K562 (cell line): ENCODE measurements around the gene DNAJB14. TPM values are rescaled to one million over a fixed set of nuclear protein-coding genes. Genes with fewer than 3 reads are reported as not detected.

Experiments
- ATAC-seq: fragments of 200-7000 bp; cut with Tn5 transposase; 3 replicates; pipeline ENCODE4 v1.9.1; 2020; ENCODE audit warnings: moderate library complexity
- BruUV-seq: library from RNA; stranded (reverse); fragments of 400-500 nt; replicated peaks from 2 replicates; lab custom pipeline; 2021; lab: Mats Ljungman, UMichigan
- CTCF ChIA-PET: fragments of 300-600 bp; formaldehyde crosslinking; extraction: SDS; loops from one replicate; lab custom pipeline; 2021; ENCODE audit warnings: low intra/inter-chr PET ratio; lab: Yijun Ruan, JAX
- POLR2A ChIA-PET: fragments of 300-600, 350-650 bp; sonication (Branson Sonifier 250); formaldehyde crosslinking; extraction: SDS; loops from one replicate; lab custom pipeline; 2021; ENCODE audit warnings: antibody characterized with exemption, inconsistent platforms; lab: Yijun Ruan, JAX
- DNase-seq, 4 experiments: peaks; one replicate each; pipeline versions ENCODE4 v3.0.0 to v3.0.0-alpha.2; 2011 to 2018; ENCODE audit warnings: low spot score in 3 of 4, mixed read lengths in 3 of 4; ENCODE audit errors: extremely low read depth in 1 of 4
- FAIRE-seq: peaks from 2 replicates; lab custom pipeline; 2011; peaks lifted over from hg19 to GRCh38; lab: Jason Lieb, UNC
- H2AFZ ChIP-seq: 2 replicates; pipeline ENCODE4 v1.6.0; 2011; ENCODE audit warnings: low read depth, low read length, control low read depth, inconsistent platforms
- H3K27ac ChIP-seq: fragments of 200-600 bp; 3 replicates; pipeline ENCODE4 v1.8.0; 2011; ENCODE audit warnings: low read depth, mild to moderate bottlenecking, control low read depth, inconsistent platforms, low read length, moderate library complexity, mixed read lengths; ENCODE audit errors: extremely low read depth
- H3K27me3 ChIP-seq, 2 experiments: fragments of 300-600 bp in 1 of 2; 2 replicates in 1 of 2; 3 replicates in 1 of 2; pipeline versions ENCODE4 v1.6.0 to v1.8.0; 2011; ENCODE audit warnings: inconsistent platforms in 2 of 2, low read length in 2 of 2, mild to moderate bottlenecking in 1 of 2, mixed read lengths in 1 of 2, moderate library complexity in 1 of 2; ENCODE audit not compliant: control insufficient read depth in 2 of 2, insufficient read depth in 2 of 2
- H3K36me3 ChIP-seq: fragments of 300-600 bp; 3 replicates; pipeline ENCODE4 v1.8.0; 2011; ENCODE audit warnings: mild to moderate bottlenecking, low read length, inconsistent platforms; ENCODE audit not compliant: control insufficient read depth, insufficient read depth
- H3K4me1 ChIP-seq, 2 experiments: fragments of 200-600 bp in 1 of 2; replicated peaks in 1 of 2; 2 replicates in 1 of 2; 3 replicates in 1 of 2; pipeline versions ENCODE4 v1.5.1 to v1.8.0; 2011; ENCODE audit warnings: inconsistent platforms in 2 of 2, low read length in 2 of 2, mild to moderate bottlenecking in 1 of 2, mixed read lengths in 1 of 2, moderate library complexity in 1 of 2; ENCODE audit not compliant: control insufficient read depth in 2 of 2, insufficient read depth in 2 of 2
- H3K4me2 ChIP-seq: 2 replicates; pipeline ENCODE4 v1.6.1; 2011; ENCODE audit warnings: low read length, control low read depth, inconsistent platforms, mixed read lengths; ENCODE audit not compliant: insufficient read depth
- H3K4me3 ChIP-seq: fragments of 200-600 bp; sonication (generic), shearing (Covaris generic); 2 replicates; pipeline ENCODE4 v1.5.1; 2016; ENCODE audit warnings: control low read depth, inconsistent platforms
- H3K79me2 ChIP-seq: fragments of 200-600 bp; 3 replicates; pipeline ENCODE4 v1.8.0; 2011; ENCODE audit warnings: low read length, inconsistent platforms; ENCODE audit not compliant: control insufficient read depth, insufficient read depth
- H3K9ac ChIP-seq, 2 experiments: 2 replicates each; pipeline versions ENCODE4 v1.6.0 to v1.6.1; 2011; ENCODE audit warnings: low read depth in 2 of 2, low read length in 2 of 2, control low read depth in 1 of 2, inconsistent platforms in 1 of 2, mild to moderate bottlenecking in 1 of 2, mixed read lengths in 1 of 2; ENCODE audit not compliant: insufficient read depth in 1 of 2
- H3K9me1 ChIP-seq: one replicate; pipeline ENCODE4 v1.6.0; 2011; ENCODE audit warnings: inconsistent platforms, mild to moderate bottlenecking, low read length, moderate library complexity; ENCODE audit not compliant: control insufficient read depth, insufficient read depth
- H3K9me3 ChIP-seq: replicated peaks from 2 replicates; pipeline ENCODE4 v1.5.1; 2011; ENCODE audit warnings: low read depth, low read length, inconsistent platforms; ENCODE audit not compliant: control insufficient read depth, insufficient read depth
- H4K20me1 ChIP-seq: replicated peaks from 2 replicates; pipeline ENCODE4 v1.6.1; 2011; ENCODE audit warnings: low read length, inconsistent platforms, mixed read lengths; ENCODE audit not compliant: control insufficient read depth, insufficient read depth
- CEBPG ChIP-seq, 3 experiments: fragments of 200-800 bp in 1 of 3; sonication (Bioruptor generic) in 1 of 3; sonication (generic) in 1 of 3; formaldehyde crosslinking in 1 of 3; IDR thresholded peaks in 2 of 3; conservative IDR thresholded peaks in 1 of 3; 2 replicates each; pipeline versions ENCODE4 v1.6.1 to v1.8.0; 2016 to 2022; ENCODE audit warnings: missing compliant biosample characterization in 2 of 3, missing genetic modification characterization in 2 of 3, mild to moderate bottlenecking in 1 of 3, missing genetic modification reagents in 1 of 3
- NRF1 ChIP-seq, 2 experiments: fragments of 450-650 bp; IDR thresholded peaks in 1 of 2; conservative IDR thresholded peaks in 1 of 2; 2 replicates each; pipeline ENCODE4 v1.6.1; 2014; ENCODE audit warnings: mild to moderate bottlenecking in 2 of 2
- POLR2H ChIP-seq: IDR thresholded peaks from 2 replicates; pipeline ENCODE4 v1.6.1; 2016; ENCODE audit warnings: missing genetic modification characterization, low read depth, mild to moderate bottlenecking, control low read depth, missing compliant biosample characterization, moderate library complexity
- RBBP5 ChIP-seq: fragments of 200-600 bp; sonication (generic); IDR thresholded peaks from 2 replicates; pipeline ENCODE4 v1.6.1; 2012; ENCODE audit warnings: borderline replicate concordance, mild to moderate bottlenecking, low read length, control low read depth, inconsistent platforms; ENCODE audit not compliant: insufficient read depth, poor library complexity, severe bottlenecking
- TBL1XR1 ChIP-seq, 2 experiments: IDR thresholded peaks; 2 replicates each; pipeline ENCODE4 v1.6.1; 2012; ENCODE audit warnings: improper control_type of control experiment in 2 of 2, low read length in 2 of 2, mild to moderate bottlenecking in 1 of 2
- WGBS: fragments of 100-300 bp; shearing (Covaris generic); methylation state at CpG from one replicate; pipeline ENCODE4 v1.1.6; 2016; ENCODE audit warnings: low coverage, mixed read lengths; ENCODE audit not compliant: insufficient coverage; ENCODE audit errors: missing lambda C conversion rate; 5-methylcytosine and 5-hydroxymethylcytosine counted together
- in situ Hi-C: fragments of 300-500 bp; cut with MboI; formaldehyde crosslinking; loops from 4 replicates; pipeline ENCODE4 v1.15.0; 2018; ENCODE audit warnings: inconsistent platforms, mixed read lengths
- intact Hi-C: fragments of 100-400 bp; cut with micrococcal nuclease; formaldehyde crosslinking; loops from 2 replicates; pipeline ENCODE4 v1.14.2; 2022
- polyA plus RNA-seq, 8 experiments: library from polyadenylated mRNA; depleted of rRNA in 4 of 8; stranded (reverse) in 5 of 8; unstranded in 3 of 8; fragments of >200 nt; fragmentation: Nextera tagmentation in 2 of 8; fragmentation: Illumina TruSeq in 1 of 8; extraction: Ambion mirVana in 2 of 8; extraction: Trizol in 1 of 8; gene quantifications; 2 replicates each; pipeline versions ENCODE4 v1.2.1 to v1.2.3, GENCODE V29; 2011 to 2014; ENCODE audit warnings: inconsistent platforms in 1 of 8, missing spikeins in 1 of 8
- total RNA-seq, 7 experiments: library from RNA; depleted of rRNA in 6 of 7; stranded (reverse); fragments of >200 nt in 6 of 7; fragmentation: Illumina TruSeq in 2 of 7; extraction: Trizol in 2 of 7; gene quantifications; 2 replicates each; pipeline versions ENCODE4 v1.2.1 to v1.2.3, GENCODE V29; 2011 to 2021; ENCODE audit warnings: low replicate concordance in 1 of 7
- TF ChIP-seq, protein P1 (sequence below): fragments of 200-800 bp; sonication (Bioruptor generic); IDR thresholded peaks from 2 replicates; pipeline ENCODE4 v1.6.1; 2016; ENCODE audit warnings: missing genetic modification characterization, missing compliant biosample characterization

The DNAJB14 gene
- total and polyA plus RNA-seq, 9 of the 15 experiments (the other 6 are each of a cell fraction or from before 2014, with no cell fraction given) = 5.5 to 28.0 (median 12.7) TPM

GRCh38 chr4:99859618-99860017, 86.8 kb downstream of the DNAJB14 start:
- in situ Hi-C loops = no loop called here
- H3K9me1 ChIP-seq = no peaks in the 10 kb centered on the region
- WGBS = 61% methylated on average over 2 of the region's 2 CpGs
- H3K4me3 ChIP-seq = no peak overlapping the region
- H3K27me3 ChIP-seq = no peaks in the 10 kb centered on the region
- ChIA-PET POLR2A (no interaction called here), CTCF (no interaction called here)
- 0 out of 3 replicates have a peak, but pooled peaks have one; percentile 22 for ATAC-seq
- BruUV-seq = no TSS peak
- no peak for TF ChIP-seq NRF1 (conservative IDR thresholded peaks at IDR 0.05 in 1 of 2, IDR thresholded peaks at IDR 0.05 in 1 of 2)
- TF ChIP-seq POLR2H (tag) = no peak
- no peak for TF ChIP-seq TBL1XR1 (IDR thresholded peaks at IDR 0.05; ENCODE audit: low read length in 2 of 2)
- no peak for TF ChIP-seq RBBP5
- no peak for TF ChIP-seq CEBPG (CRISPR knock-in tag; IDR thresholded peaks at IDR 0.05)
- no peak for TF ChIP-seq CEBPG (tag; conservative IDR thresholded peaks at IDR 0.05 in 1 of 2, IDR thresholded peaks at IDR 0.05 in 1 of 2)
- TF ChIP-seq, protein P1, sequence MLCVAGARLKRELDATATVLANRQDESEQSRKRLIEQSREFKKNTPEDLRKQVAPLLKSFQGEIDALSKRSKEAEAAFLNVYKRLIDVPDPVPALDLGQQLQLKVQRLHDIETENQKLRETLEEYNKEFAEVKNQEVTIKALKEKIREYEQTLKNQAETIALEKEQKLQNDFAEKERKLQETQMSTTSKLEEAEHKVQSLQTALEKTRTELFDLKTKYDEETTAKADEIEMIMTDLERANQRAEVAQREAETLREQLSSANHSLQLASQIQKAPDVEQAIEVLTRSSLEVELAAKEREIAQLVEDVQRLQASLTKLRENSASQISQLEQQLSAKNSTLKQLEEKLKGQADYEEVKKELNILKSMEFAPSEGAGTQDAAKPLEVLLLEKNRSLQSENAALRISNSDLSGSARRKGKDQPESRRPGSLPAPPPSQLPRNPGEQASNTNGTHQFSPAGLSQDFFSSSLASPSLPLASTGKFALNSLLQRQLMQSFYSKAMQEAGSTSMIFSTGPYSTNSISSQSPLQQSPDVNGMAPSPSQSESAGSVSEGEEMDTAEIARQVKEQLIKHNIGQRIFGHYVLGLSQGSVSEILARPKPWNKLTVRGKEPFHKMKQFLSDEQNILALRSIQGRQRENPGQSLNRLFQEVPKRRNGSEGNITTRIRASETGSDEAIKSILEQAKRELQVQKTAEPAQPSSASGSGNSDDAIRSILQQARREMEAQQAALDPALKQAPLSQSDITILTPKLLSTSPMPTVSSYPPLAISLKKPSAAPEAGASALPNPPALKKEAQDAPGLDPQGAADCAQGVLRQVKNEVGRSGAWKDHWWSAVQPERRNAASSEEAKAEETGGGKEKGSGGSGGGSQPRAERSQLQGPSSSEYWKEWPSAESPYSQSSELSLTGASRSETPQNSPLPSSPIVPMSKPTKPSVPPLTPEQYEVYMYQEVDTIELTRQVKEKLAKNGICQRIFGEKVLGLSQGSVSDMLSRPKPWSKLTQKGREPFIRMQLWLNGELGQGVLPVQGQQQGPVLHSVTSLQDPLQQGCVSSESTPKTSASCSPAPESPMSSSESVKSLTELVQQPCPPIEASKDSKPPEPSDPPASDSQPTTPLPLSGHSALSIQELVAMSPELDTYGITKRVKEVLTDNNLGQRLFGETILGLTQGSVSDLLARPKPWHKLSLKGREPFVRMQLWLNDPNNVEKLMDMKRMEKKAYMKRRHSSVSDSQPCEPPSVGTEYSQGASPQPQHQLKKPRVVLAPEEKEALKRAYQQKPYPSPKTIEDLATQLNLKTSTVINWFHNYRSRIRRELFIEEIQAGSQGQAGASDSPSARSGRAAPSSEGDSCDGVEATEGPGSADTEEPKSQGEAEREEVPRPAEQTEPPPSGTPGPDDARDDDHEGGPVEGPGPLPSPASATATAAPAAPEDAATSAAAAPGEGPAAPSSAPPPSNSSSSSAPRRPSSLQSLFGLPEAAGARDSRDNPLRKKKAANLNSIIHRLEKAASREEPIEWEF (CRISPR knock-in tag) = no peak
- no peaks in the 10 kb centered on the region for H4K20me1 ChIP-seq
- no peak overlapping the region for H3K27ac ChIP-seq
- H2AFZ ChIP-seq = no peak overlapping the region
- no peak overlapping the region for H3K4me2 ChIP-seq
- peak overlapping the region in 1 of 2 experiments; percentile 24; a peak in 1 of 4 replicates for H3K9ac ChIP-seq
- intact Hi-C loops = no loop called here
- no peak for FAIRE-seq
- H3K79me2 ChIP-seq = no peaks in the 10 kb centered on the region
- no peaks in the 10 kb centered on the region; the same call in 2 of the 3 replicates for H3K36me3 ChIP-seq
- no peak for DNase-seq
- peaks cover 0 to 7% of the 10 kb centered on the region in 2 experiments; a peak in 1 of 5 replicates for H3K4me1 ChIP-seq
- no peaks in the 10 kb centered on the region for H3K9me3 ChIP-seq
